COLO668 (cell line): Measurements from ENCODE around the gene USE1.
"Not testable (repeated sequence)": the region's sequence is repeated elsewhere in the genome, so short reads cannot be mapped to it uniquely, and the experiment has no call there.

Source experiments
- DNase-seq: peaks from one replicate; lab custom pipeline; 2025; ENCODE audit not compliant: unreplicated experiment; lab: John Stamatoyannopoulos, UW

The USE1 gene, protein sequence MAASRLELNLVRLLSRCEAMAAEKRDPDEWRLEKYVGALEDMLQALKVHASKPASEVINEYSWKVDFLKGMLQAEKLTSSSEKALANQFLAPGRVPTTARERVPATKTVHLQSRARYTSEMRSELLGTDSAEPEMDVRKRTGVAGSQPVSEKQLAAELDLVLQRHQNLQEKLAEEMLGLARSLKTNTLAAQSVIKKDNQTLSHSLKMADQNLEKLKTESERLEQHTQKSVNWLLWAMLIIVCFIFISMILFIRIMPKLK

DNA sequence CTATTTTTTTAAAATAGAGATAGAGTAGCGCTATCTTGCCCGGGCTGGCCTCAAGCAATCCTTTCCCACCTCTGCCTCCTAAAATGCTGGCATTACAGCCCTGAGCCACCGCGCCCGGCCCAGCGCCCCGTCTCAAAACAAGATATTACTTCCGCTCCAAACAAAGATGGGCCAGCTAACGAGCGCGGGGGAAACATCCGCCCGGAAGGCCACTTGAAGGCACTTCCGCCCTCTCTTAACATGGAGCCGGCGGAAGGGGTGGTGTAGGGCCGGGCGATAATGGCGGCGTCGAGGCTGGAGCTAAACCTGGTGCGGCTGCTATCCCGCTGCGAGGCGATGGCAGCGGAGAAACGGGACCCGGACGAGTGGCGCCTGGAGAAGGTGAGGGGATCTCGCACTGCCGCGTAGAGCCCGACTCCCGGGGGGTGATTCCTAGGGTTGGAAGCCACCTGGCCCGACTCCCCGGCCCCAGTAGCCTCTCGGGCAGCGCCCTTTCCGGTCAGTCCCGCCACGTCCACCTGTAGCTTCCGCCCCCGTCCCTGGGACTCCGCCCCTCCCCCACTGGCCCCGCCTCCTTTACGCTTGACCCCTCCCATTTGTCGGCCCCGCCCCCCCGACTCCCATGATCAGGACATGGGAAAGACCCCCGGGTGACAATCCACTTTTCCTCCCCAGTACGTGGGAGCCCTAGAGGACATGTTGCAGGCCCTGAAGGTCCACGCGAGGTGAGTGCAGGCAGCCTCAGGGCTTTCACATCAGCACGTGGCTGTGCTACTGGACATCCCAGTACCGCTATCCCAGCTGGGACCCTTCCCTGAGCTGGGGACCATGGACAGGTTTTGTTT is at the start of gene USE1:
TSS of gene USE1 (plus strand) at position 231 of the 845 bp plus-strand sequence. CDS start at position 280, 49 bp downstream.
- DNase-seq = peak; percentile 91

DNA sequence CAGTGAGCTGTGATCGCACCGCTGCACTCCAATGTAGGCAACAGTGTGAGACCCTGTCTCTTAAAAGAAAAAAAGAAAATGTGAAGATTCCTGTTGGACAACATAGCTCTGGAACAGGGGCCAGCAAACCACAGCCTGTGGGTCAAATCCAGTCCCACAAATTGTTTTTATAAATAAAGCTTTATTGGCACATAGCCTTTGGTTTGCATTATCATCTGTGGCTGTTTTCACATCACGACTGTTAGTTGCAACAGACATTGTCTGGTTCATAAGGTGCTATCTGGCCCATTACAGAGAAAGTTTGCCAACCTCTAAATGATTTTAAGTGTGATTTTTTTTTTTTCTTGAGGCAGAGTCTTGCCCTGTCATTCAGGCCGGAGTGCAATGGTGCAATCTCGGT is 49.4 kb upstream of the USE1 start:
- no peak for DNase-seq

DNA sequence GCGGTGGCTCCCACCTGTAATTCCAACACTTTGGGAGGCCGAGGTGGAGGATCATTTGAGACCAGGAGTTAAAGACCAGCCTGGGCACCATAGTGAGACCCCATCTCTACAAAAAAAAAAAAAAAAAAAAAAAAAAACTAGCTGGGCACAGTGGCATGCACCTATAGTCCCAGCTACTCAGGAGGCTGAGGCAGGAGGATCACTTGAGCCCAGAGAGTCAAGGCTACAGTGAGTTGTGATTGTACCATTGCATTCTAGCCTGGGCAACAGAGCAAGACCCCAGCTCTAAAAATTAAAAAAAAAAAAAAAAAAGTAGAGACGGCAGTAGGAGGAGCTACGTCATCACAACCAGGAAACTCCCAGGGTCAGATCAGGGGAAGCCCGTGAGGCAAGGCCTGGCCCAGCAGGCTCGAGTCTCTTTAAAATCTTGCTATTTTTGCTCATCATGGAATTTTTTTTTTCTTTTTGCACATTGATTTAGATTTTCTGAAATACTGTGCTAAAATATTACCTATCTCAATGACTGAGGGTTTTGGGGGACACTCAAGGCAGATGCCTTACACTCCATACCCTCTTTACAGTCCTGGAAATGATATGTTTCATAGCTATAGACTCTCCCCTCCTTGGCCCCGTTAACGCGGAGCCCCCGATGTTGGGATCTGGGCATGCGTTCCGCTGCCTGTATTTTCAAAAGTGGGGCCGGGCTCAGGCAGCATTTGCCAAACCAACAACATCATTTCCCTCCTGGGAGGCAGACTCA is 44.4 kb upstream of the USE1 start:
- no peak for DNase-seq

DNA sequence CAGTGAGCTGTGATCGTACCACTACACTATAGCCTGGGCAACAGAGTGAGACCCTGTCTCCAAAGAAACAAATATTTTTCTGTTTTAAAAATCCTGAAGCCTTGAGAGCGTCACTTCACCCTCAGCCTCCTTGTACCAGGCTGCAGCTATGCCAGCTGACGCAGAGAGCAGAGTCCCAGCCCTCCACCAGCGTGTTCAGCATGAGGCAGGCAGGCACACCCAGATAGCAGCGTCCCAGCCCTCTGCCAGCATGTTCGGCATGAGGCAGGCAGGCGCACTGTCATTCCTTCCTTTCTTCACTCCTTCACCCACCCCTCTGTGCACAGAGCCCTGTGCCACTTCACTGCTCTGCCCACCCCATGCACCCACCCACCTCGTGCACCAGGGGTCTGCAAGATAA is 43.3 kb upstream of the USE1 start:
- DNase-seq = no peak

DNA sequence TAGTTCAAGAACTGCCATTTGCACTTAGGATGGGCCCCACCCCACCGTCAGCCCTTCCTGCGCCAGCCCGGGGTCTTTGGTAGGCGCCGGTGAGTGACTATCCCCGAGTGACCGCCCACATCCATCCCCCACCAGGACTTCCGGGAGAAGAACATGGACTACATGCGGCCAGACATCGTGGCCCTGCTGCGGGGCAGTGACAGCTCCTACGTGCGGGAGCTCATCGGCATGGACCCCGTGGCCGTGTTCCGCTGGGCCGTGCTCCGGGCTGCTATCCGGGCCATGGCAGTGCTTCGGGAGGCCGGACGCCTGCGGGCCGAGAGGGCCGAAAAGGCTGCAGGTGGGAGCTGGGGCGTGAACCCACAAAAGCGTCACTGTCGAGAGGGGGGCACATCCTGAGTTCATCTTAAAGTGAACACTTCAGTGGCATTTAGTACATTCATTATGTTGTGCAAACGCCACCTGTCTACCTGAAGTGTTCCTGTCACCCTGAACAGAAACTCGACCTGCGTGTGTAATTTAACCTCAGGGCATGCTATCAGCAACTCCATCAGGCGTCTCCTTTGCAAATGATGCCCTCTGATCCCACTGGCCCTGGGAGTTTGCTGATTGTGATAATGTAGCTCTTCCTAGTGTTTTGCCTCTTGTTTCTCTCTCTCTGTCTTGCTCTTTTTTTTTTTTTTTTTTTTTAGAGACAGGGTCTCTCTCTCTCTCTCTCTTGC is 42.4 kb upstream of the USE1 start:
- DNase-seq = no peak

DNA sequence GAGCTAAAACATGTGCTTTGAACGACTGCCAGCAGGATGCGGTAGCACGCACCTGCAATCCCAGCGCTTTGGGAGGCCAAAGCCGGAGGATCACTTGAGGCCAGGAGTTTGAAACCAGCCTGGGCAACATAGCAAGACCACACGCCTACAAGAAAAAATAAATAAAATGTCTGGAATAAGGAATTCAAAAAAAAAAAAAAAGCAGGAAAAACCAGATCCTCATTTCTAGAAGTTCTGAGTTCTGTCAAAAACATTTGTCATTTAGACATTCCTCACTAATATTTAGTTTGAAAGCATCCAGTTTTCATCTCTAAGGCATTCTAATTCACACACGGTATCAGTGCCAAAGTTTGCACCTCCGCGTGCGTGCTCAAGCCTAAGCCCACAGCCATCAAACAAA is 36.9 kb upstream of the USE1 start:
- DNase-seq = no peak

DNA sequence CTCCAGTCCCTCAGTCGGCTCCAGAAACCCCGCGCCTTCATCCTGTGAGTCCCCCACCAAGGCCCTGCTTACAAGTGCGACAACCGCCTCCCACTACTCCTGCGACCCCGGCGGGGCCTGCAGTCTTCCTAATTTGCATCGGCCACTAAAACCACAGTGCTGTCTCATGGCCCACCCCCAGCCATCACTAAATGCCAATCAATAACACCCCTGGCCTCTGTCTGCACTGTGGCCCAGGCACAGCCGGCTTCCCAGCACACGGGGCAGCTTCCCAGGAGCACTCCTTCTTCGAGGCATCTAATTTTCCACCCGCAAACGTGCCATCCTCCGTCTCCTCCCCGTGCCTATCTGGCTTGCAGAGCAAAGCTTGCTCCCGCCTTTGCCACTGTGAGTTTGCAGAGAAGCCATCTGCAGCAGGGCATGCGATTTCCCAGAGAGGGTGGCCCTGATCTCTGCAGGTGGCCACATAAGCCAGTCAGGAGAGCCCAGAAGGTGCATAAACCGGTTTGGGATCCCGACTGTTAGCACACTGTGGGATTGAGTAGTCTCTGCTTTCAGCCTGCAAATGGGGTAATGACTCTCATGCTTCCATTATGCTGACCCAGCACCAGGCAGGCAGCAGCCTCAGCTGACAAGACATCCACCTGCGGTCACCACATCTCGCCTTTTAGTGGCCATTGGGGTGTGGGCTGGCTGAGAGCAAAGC is 34.0 kb upstream of the USE1 start:
- DNase-seq = no peak

DNA sequence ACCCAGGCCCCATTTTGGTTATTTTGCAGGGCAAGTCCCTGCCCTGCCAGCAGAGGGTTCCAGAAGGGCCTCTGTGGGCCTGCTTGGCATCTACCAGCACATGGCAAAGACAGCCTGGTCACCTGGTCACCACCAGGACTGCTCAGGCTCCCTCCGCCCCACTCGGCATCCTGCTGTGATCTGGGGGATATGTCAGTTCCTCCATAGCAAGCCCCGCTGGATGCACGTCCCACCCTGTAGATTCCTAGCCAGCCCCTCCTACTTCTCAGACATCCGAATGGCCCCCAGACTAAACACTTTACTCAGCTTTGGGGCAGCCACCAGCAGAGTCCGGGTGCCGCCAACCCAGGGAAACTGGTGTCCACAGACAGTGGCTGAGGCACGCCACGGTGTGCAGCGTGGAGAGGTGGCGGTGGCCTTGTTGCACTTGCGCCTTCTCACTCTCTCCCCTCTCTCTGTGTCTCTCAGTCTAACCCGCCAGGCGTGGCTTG is 31.8 kb upstream of the USE1 start:
- DNase-seq = no peak

DNA sequence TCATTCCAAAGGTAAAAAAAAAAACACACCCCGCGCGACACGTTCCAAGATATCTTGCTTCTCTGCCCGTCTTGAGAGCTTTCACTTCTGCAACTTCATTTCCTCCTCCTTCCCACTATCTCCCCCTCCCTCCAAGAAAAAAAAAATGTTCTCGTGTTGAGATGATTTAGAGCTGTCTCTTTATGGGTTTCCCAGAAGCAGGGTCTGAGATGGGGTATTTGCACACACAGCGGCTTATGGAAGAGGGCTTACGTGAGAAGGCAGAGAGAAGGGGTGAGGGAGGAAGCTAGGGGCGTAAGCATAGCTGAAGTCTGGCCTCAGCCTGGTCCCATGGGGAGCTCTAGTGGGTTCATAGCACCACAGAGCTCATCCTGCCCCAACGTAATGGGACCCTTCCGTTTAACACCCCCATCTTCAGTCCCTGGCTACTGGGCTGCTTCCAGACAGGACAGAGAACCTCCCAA is 31.3 kb upstream of the USE1 start:
- DNase-seq = no peak

DNA sequence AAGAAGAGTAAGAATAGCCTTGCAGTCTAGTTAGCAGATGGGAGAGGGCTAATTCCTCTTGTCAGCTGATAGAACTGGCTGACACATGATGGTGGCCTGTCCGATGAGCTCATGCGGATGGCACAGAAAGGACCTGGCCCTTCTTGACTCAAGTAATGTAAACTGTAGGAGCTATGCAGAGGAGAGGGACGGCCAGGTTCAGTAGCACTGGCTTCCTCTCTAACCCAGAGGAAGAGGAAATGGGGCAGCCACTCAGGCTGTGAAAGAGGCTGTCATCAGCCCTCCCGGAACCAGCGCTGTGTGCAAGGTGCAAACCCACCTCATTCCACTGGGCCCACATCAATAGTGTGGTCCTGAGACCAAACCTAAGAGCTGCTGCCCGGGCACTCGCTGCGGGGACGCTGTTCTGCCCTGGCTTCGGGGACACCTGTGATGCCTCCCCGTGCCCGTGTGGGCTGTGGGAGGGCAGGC is 30.8 kb upstream of the USE1 start:
- DNase-seq = no peak

DNA sequence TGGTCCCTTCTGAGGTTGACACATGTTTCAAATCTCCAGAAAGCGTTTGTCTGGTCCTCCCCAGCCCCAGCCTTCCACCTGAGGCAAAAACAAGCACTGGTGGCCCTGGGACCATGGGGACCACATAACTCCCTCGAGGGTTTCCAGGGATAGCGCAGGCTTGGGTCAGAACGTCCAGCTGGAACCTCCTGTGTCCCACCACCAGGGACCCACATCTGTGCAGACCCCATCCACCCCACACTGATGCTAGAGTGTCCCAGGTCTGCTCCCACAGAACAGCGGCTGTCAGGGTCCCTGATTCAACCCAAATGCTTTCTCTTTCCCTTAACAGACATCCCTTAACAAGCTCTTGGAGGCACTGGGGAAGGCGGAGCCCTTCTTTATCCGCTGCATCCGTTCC is 29.6 kb upstream of the USE1 start:
- DNase-seq = no peak

DNA sequence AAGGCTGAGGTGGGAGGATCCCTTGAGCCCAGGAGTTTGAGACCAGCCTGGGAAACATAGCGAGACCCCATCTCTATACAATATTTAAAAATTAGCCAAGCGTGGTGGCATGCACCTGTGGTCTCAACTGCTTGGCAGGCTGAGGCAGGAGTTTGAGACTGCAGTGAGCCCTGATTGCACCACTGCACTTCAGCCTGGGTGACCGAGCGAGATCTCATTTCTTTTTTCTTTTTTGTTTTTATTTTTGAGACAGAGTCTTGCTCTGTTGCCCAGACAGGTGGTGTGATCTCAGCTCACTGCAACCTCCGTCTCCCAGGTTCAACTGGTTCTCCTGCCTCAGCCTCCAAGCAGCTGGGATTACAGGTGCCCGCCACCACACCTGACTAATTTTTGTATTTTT is 23.4 kb upstream of the USE1 start:
- not testable (repeated sequence) for DNase-seq

DNA sequence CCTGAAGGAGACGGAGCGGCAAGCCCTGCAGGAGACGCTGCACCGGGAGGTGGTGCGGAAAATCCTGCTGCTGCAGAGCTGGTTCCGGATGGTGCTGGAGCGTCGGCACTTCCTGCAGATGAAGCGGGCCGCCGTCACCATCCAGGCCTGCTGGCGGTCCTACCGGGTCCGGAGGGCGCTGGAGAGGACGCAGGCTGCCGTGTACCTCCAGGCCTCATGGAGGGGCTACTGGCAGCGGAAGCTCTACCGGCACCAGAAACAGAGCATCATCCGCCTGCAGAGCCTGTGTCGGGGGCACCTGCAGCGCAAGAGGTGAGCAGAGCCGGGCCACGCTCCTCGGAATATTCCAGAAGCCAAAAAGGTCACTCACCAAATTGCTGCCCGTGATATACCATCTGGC is 22.4 kb upstream of the USE1 start:
- no peak for DNase-seq

DNA sequence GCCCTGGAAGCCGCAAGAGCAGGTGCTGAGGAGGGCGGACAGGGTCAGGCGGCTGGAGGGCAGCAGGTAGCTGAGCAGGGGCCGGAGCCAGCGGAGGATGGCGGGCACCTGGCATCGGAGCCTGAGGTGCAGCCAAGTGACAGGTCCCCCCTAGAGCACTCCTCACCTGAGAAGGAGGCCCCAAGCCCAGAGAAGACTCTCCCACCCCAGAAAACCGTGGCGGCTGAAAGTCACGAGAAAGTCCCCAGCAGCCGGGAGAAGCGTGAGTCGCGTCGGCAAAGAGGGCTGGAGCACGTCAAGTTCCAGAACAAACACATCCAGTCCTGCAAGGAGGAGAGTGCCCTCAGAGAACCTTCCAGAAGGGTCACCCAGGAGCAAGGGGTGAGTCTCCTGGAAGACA is 20.5 kb upstream of the USE1 start:
- no peak for DNase-seq

DNA sequence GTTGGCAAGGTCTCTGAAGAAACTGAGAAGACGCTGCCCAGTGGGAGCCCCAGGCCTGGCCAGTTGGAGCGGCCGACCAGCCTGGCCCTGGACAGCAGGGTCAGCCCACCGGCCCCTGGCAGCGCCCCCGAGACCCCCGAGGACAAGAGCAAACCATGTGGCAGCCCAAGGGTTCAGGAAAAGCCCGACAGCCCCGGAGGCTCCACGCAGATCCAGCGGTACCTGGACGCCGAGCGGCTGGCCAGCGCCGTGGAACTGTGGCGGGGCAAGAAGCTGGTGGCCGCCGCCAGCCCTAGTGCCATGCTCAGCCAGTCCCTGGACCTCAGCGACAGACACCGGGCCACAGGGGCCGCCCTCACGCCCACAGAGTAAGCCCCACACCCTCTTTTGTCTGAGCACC is 20.1 kb upstream of the USE1 start:
- no peak for DNase-seq

DNA sequence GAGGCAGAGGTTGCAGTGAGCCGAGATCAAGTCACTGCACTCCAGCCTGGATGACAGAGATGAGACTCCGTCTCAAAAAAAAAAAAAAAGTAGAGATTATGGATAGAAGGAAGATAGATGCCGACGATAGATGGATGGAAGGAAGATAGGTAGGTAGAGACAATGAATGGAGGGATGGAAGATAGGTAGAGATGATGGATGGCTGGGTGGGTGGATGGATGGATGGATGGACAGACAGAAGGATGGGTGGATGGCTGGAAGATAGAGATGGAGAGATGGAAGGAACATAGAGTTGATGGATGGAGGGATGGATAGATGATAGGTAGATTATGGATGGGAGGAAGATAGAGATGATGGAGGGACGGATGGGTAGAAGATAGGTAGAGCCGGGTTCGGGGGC is 18.5 kb upstream of the USE1 start:
- DNase-seq = no peak

DNA sequence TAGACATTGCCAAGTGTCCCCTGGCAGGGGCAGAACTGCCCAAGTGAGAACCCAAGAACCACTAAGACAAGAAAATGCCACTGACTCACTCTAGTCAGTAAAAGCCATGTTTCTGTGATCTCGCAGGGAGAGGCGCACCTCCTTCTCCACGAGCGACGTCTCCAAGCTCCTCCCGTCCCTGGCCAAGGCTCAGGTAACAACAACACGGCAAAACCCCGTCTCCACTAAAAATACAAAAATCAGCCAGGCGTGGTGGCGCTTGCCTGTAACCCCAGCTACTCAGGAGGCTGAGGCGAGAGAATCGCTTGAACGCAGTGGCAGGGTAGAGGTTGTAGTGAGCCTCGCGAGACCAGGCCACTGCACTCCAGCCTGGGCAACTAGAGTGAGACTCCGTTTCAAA is 17.5 kb upstream of the USE1 start:
- DNase-seq = no peak

DNA sequence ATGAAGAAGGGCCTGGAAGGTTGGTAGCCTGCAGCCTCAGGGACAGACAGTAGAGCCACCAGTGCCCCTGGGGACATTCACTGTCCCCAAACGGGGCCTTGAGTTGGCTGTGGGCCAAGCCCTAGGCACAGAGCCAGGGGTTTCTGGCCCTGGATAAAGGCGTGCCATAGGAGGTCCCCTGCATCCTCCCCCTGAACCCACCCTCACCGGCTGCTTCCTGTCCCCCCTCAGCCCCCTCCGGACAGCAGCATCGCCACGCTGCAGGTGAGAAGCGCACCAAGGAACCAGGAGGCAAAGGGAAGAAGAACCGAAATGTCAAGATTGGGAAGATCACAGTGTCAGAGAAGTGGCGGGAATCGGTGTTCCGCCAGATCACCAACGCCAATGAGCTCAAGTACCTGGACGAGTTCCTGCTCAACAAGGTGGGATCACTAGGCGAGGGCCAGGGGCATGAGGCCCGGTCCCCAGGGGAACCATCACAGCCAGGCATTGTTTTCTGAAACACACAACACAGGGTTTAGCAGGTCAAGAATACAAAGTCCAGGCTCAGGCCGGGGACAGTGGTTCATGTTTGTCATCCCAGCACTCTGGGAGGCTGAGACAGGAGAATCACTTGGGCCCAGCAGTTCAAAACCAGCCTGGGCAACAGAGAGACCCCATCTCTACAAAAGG is 14.6 kb upstream of the USE1 start:
- DNase-seq = no peak

DNA sequence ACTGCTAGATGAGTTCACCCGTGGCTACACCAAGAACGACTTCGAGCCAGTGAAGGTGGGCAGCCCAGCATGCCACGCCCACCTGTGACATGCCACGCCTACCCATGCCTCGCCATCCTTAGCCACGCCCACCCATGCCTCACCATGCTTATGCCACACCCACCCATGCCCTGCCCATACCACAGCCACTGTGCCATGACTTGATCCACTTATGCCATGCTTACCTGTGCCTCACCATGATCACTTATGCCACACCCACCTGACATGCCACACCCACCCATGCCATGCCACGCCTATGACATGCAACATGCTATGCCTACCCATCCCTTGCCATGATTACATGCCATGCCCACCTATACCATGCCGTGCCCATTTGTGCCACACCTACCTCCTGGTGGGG is 12.9 kb upstream of the USE1 start:
- DNase-seq = peak; percentile 11

DNA sequence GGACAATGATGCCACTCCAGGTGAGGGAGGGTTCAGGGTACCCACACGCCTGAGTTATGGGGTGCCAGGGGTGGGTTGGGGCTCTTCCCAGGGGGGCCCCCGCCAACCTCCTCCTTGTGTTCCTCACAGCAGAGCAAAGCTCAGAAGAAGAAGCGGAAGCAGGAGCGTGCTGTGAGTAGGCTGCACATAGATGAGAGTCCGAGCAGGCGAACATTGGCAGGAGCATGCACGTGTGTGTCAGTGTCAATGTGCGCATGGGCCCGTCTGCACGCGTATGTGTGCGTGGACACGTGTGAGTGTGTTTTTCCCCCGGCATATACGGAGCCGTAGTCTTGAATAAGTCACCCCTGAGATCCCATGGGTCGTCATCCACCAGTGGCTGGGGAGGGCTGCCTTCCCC is 12.4 kb upstream of the USE1 start:
- no peak for DNase-seq
